ENCODE data around the gene TIMM21. TPM values are rescaled to one million over a fixed set of nuclear protein-coding genes. Genes with fewer than 3 reads are reported as not detected.

TIMM21 gene
- total RNA-seq, 6 experiments from 2014 or later = 17.4 to 38.4 (median 20.6) TPM

GRCh38 chr18:74114116-74114515 lies 34.2 kb upstream of the TIMM21 start:
- intact Hi-C loops (cut with DNase I) = no loop called here
- Histone ChIP-seq H3K27me3 (no peaks in the 10 kb centered on the region), H3K4me1 (no peaks in the 10 kb centered on the region), H3K27ac (no peak overlapping the region), H3K9me3 (peaks cover 0 to 9% (median 0%) of the 10 kb centered on the region in 4 donors), H3K36me3 (no peaks in the 10 kb centered on the region), H3K4me3 (no peak overlapping the region)
- TF ChIP-seq POLR2A (IDR thresholded peaks at IDR 0.05) (no peak), CTCF (IDR thresholded peaks at IDR 0.05) (no peak)
- WGBS (ENCODE audit: insufficient coverage, low coverage, low lambda C conversion rate, missing lambda C conversion rate) = 43% methylated on average over 1 of the region's 1 CpG
- ATAC-seq (no peak), DNase-seq (no peak)

GRCh38 chr18:74115046-74115445 lies 33.3 kb upstream of the TIMM21 start:
- 37% methylated on average over 2 of the region's 4 CpGs for WGBS (ENCODE audit: insufficient coverage, low coverage, low lambda C conversion rate, missing lambda C conversion rate)
- Histone ChIP-seq H3K27ac (no peak overlapping the region), H3K36me3 (no peaks in the 10 kb centered on the region), H3K9me3 (peaks cover 0 to 9% (median 0%) of the 10 kb centered on the region in 4 donors), H3K4me1 (no peaks in the 10 kb centered on the region), H3K4me3 (no peak overlapping the region), H3K27me3 (no peaks in the 10 kb centered on the region)
- DNase-seq (no peak), ATAC-seq (no peak)
- intact Hi-C loops (cut with DNase I) = no loop called here
- TF ChIP-seq CTCF (IDR thresholded peaks at IDR 0.05) (no peak), POLR2A (IDR thresholded peaks at IDR 0.05) (no peak)

- no peak overlapping the region for H3K4me3 ChIP-seq
- no peaks in the 10 kb centered on the region for H3K36me3 ChIP-seq
- TF ChIP-seq POLR2A (IDR thresholded peaks at IDR 0.05) = no peak
- peak; percentile 45 to 68 (median 56) for TF ChIP-seq CTCF (IDR thresholded peaks at IDR 0.05)
- no peaks in the 10 kb centered on the region for H3K27me3 ChIP-seq
- ATAC-seq (peak in 3 of 4 donors; percentile 36 to 65 (median 56)), DNase-seq (no peak)
- no peaks in the 10 kb centered on the region for H3K4me1 ChIP-seq
- intact Hi-C loops (cut with DNase I) = no loop called here
- WGBS (ENCODE audit: insufficient coverage, low coverage, low lambda C conversion rate, missing lambda C conversion rate) = 35% methylated on average over 9 of the region's 9 CpGs
- peaks cover 0 to 9% (median 0%) of the 10 kb centered on the region in 4 donors for H3K9me3 ChIP-seq
- no peak overlapping the region for H3K27ac ChIP-seq
Observed at GRCh38 chr18:74116633-74117554, 31.4 kb upstream of the TIMM21 start.

GRCh38 chr18:74123200-74123599 lies 25.1 kb upstream of the TIMM21 start:
- ATAC-seq = no peak
- intact Hi-C loops (cut with DNase I) = loop anchor here in 1 of 2 donors (10.0 kb wide), 1 partner anchor 62 kb away; no protein-coding TSS in a partner anchor
- TF ChIP-seq POLR2A (IDR thresholded peaks at IDR 0.05) = no peak
- no peak for TF ChIP-seq CTCF (IDR thresholded peaks at IDR 0.05)

More at GRCh38 chr18:74123200-74123599, 25.1 kb upstream of the TIMM21 start:
- 77% methylated on average over 6 of the region's 6 CpGs for WGBS (ENCODE audit: insufficient coverage, low coverage, low lambda C conversion rate, missing lambda C conversion rate)
- no peaks in the 10 kb centered on the region for H3K4me1 ChIP-seq
- no peak overlapping the region for H3K4me3 ChIP-seq
- no peaks in the 10 kb centered on the region for H3K9me3 ChIP-seq
- no peaks in the 10 kb centered on the region for H3K27me3 ChIP-seq
- H3K27ac ChIP-seq = no peak overlapping the region
- no peaks in the 10 kb centered on the region for H3K36me3 ChIP-seq
- no peak for DNase-seq

Measured in right lobe of liver (tissue), 6 donors.